KMS-11 (cell line): ENCODE results near the gene GPER1.

Experiments
- H2AFZ ChIP-seq: fragments of 200-600 bp; sonication (generic); 2 replicates; pipeline ENCODE4 v1.6.1; 2016; ENCODE audit warnings: antibody characterized with exemption, mixed run types, low read depth
- H3K27ac ChIP-seq: fragments of 200-600 bp; sonication (generic); 2 replicates; pipeline ENCODE4 v1.6.1; 2016; ENCODE audit warnings: mild to moderate bottlenecking, mixed run types
- H3K27me3 ChIP-seq: fragments of 200-600 bp; sonication (generic); 2 replicates; pipeline ENCODE4 v1.6.1; 2017; ENCODE audit warnings: mild to moderate bottlenecking, low read depth, mixed run types, moderate library complexity; ENCODE audit not compliant: insufficient read depth
- H3K36me3 ChIP-seq: fragments of 200-600 bp; sonication (generic); 2 replicates; pipeline ENCODE4 v1.6.1; 2017; ENCODE audit warnings: mild to moderate bottlenecking, mixed run types; ENCODE audit not compliant: insufficient read depth
- H3K4me1 ChIP-seq: fragments of 200-600 bp; sonication (generic); 2 replicates; pipeline ENCODE4 v1.6.1; 2016; ENCODE audit warnings: mild to moderate bottlenecking, low read depth, mixed run types; ENCODE audit not compliant: poor library complexity, severe bottlenecking
- H3K4me2 ChIP-seq: fragments of 200-600 bp; sonication (generic); 2 replicates; pipeline ENCODE4 v1.7.0; 2016; ENCODE audit warnings: mild to moderate bottlenecking, mixed run types
- H3K4me3 ChIP-seq: fragments of 200-600 bp; sonication (generic); IDR thresholded peaks from 2 replicates; pipeline ENCODE4 v1.6.1; 2017; ENCODE audit warnings: low read depth, low read length, mixed read lengths; ENCODE audit not compliant: insufficient read depth
- H3K79me2 ChIP-seq: fragments of 200-600 bp; sonication (generic); 2 replicates; pipeline ENCODE4 v1.6.1; 2016; ENCODE audit warnings: low read depth, mixed run types; ENCODE audit not compliant: insufficient read depth
- H3K9ac ChIP-seq: fragments of 200-600 bp; sonication (generic); 2 replicates; pipeline ENCODE4 v1.6.1; 2016; ENCODE audit warnings: mild to moderate bottlenecking, mixed run types
- H4K20me1 ChIP-seq: fragments of 200-600 bp; sonication (generic); 2 replicates; pipeline ENCODE4 v1.6.1; 2016; ENCODE audit warnings: mild to moderate bottlenecking, mixed run types; ENCODE audit not compliant: insufficient read depth
- CTCF ChIP-seq: fragments of 200-600 bp; sonication (generic); conservative IDR thresholded peaks from 2 replicates; pipeline ENCODE4 v1.6.1; 2017; ENCODE audit warnings: low read depth, mild to moderate bottlenecking, antibody characterized with exemption, low read length, moderate library complexity, mixed read lengths

GPER1 gene

GRCh38 chr7:1046722-1047679 is 40.9 kb upstream of the GPER1 start:
- Histone ChIP-seq H2AFZ (no peak overlapping the region), H3K9ac (no peak overlapping the region), H3K36me3 (no peaks in the 10 kb centered on the region), H3K27ac (no peak overlapping the region), H3K27me3 (no peaks in the 10 kb centered on the region), H3K4me2 (no peak overlapping the region), H3K4me3 (no peak overlapping the region), H3K79me2 (no peaks in the 10 kb centered on the region), H3K4me1 (peaks cover 28% of the 10 kb centered on the region), H4K20me1 (0 out of 2 replicates have a peak, but pooled peaks cover 5% of the 10 kb centered on the region)
- no peak for TF ChIP-seq CTCF

- Histone ChIP-seq H3K36me3 (no peaks in the 10 kb centered on the region), H3K4me1 (peaks cover 18% of the 10 kb centered on the region), H3K4me3 (no peak overlapping the region), H3K9ac (no peak overlapping the region), H2AFZ (no peak overlapping the region), H3K27me3 (no peaks in the 10 kb centered on the region), H4K20me1 (0 out of 2 replicates have a peak, but pooled peaks cover 5% of the 10 kb centered on the region), H3K4me2 (no peak overlapping the region), H3K27ac (no peak overlapping the region), H3K79me2 (no peaks in the 10 kb centered on the region)
- no peak for TF ChIP-seq CTCF
Observed at GRCh38 chr7:1049006-1049741, 38.7 kb upstream of the GPER1 start.

GRCh38 chr7:1049801-1050200 is 38.1 kb upstream of the GPER1 start:
- no peak overlapping the region for H3K4me2 ChIP-seq
- H3K79me2 ChIP-seq, result no peaks in the 10 kb centered on the region
- H3K4me3 ChIP-seq, result no peak overlapping the region
- TF ChIP-seq CTCF, result no peak
- no peak overlapping the region for H3K9ac ChIP-seq
- peaks cover 16% of the 10 kb centered on the region for H3K4me1 ChIP-seq
- no peaks in the 10 kb centered on the region for H3K27me3 ChIP-seq
- no peaks in the 10 kb centered on the region for H3K36me3 ChIP-seq
- no peak overlapping the region for H3K27ac ChIP-seq
- no peak overlapping the region for H2AFZ ChIP-seq
- 0 out of 2 replicates have a peak, but pooled peaks cover 5% of the 10 kb centered on the region for H4K20me1 ChIP-seq

GRCh38 chr7:1050254-1050906 is 37.5 kb upstream of the GPER1 start:
- Histone ChIP-seq H3K9ac (no peak overlapping the region), H3K4me3 (no peak overlapping the region), H3K27me3 (no peaks in the 10 kb centered on the region), H3K4me2 (no peak overlapping the region), H3K27ac (no peak overlapping the region), H2AFZ (no peak overlapping the region), H3K4me1 (peaks cover 11% of the 10 kb centered on the region), H4K20me1 (0 out of 2 replicates have a peak, but pooled peaks cover 4% of the 10 kb centered on the region), H3K79me2 (no peaks in the 10 kb centered on the region), H3K36me3 (no peaks in the 10 kb centered on the region)
- TF ChIP-seq CTCF, result no peak
